SW 1271 (cell line): ENCODE measurements around the gene GNPNAT1.
"Not testable (repeated sequence)": the region's sequence is repeated elsewhere in the genome, so short reads cannot be mapped to it uniquely, and the experiment has no call there.

ENCODE experiments used
- DNase-seq, 2 experiments: peaks; one replicate each; lab custom pipeline; 2025; lab: John Stamatoyannopoulos, UW

GNPNAT1 gene

GRCh38 chr14:52790011-52790755, 1.2 kb downstream of the GNPNAT1 start:
- peak in 1 of 2 experiments; percentile 39 for DNase-seq

DNA sequence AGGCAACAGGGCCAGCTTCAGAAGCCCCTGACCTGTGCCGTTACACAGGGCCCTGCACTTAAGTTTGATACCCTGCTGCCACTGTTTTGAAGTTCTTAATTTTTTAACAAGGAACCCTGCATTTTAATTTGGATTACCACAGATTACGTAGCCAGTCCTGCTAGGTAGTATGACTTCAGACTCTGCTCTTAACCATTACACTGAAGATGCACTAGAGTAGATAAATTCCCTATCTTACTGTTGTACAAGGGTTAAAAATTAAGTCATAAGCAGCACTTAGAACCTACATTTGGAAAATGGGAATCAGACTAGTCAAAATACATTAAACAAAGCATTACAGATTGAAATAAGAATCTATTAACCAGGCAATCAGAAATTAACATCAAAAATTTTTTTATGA, 2.3 kb downstream of the GNPNAT1 start:
- DNase-seq: no peak

DNA sequence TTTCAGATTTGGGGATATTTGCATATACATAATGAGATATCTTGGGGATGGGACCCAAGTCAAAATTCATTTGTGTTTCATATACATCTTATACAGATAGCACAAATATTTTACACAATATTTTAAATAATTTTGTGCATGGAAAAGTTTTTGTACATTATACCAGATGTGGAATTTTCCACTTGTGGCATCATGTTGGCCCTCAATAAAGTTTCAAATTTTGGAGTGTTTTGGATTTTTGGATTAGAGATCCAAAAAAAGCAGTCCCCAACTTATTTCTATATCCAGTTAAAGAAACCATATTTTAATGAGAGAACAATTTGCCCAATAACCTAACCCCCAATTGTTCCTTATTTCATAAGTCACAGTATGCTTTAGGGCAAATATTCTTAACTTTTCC, 4.5 kb downstream of the GNPNAT1 start:
- DNase-seq: no peak

- DNase-seq: no peak
Measured at GRCh38 chr14:52783206-52783605, 8.2 kb downstream of the GNPNAT1 start.

DNA sequence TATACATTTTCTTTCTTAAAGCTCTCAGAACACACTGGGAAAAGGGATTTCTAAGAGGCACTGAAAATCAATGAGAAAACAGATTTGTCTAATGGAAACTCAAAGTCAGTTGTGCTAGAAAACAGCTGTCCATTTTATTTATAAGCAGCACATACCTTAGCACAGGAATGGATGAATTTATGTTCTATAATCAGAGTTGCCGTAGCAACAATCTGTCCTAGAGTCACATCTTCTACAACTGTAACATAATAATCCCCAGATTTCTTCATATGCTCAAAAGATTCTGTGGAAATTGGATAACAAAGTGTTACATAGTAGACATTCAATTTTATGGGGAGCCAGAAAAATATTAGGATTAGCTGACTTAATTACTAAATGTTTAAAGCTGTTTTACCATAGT, 9.8 kb downstream of the GNPNAT1 start:
- DNase-seq: no peak

DNA sequence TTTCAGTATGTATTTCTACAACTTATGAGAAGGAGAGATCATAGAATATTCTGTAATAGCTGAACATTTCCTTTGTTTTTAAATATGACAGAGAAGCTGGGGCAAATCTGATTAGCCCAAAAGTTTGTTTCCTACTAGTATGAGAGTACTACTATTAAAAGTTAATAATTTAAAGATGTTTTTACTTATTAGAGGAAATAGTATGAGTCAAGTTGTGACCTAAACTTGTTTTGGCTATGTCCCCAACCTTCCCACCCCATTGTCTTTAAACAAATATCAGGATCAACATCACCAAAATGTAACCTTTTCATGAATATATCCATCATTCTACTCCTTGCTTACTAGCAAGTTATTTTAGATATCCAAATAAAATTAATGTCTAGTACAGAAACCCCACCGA, 10.5 kb downstream of the GNPNAT1 start:
- no peak for DNase-seq

GRCh38 chr14:52778702-52779101, 12.7 kb downstream of the GNPNAT1 start:
- no peak for DNase-seq

- no peak for DNase-seq
Measured at GRCh38 chr14:52776816-52777215, 14.6 kb downstream of the GNPNAT1 start.

DNA sequence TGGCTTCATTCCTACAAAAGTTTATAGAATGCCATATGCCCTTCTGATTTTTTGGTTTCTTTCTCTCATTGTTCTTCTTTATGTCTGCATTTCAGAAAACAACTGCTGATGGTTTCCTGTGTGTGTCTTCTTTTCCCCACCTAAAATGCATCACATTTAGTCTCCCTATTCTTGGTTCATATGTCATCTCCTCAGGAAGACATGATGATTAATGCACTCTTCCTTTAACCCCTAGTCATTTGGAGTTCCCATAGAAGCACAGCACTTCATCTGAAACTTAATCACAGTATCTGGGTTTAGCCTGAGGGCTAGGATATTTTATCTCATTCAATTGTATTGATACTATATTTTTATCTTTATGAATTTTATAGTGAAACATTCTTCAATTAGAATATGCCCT, 21.5 kb downstream of the GNPNAT1 start:
- DNase-seq: no peak

- DNase-seq: no peak
Measured at GRCh38 chr14:52767058-52767833, 24.2 kb downstream of the GNPNAT1 start.

- not testable (repeated sequence) for DNase-seq
Measured at GRCh38 chr14:52762923-52763322, 28.5 kb downstream of the GNPNAT1 start.

DNA sequence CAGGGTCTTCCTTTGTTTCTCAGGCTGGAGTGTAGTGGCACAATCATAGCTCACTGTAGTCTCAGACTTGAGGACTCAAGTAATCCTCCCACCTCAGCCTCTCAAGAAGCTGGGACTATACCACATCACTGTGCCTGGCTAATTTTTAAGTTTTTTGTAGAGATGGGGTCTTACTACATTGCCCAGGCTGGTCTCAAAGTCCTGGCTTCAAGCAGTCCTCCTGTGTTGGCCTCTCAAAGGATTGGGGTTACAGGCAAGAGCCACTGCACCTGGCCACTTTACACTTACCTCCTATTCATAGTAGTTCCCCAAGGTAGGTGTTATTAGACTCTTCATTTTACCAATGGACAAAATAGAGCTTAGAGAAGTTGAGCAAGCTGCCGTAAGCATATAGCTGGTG, 32.3 kb downstream of the GNPNAT1 start:
- no peak for DNase-seq

GRCh38 chr14:52755607-52756316, 35.6 kb downstream of the GNPNAT1 start:
- no peak for DNase-seq

GRCh38 chr14:52748647-52749292, 42.6 kb downstream of the GNPNAT1 start:
- no peak for DNase-seq

DNA sequence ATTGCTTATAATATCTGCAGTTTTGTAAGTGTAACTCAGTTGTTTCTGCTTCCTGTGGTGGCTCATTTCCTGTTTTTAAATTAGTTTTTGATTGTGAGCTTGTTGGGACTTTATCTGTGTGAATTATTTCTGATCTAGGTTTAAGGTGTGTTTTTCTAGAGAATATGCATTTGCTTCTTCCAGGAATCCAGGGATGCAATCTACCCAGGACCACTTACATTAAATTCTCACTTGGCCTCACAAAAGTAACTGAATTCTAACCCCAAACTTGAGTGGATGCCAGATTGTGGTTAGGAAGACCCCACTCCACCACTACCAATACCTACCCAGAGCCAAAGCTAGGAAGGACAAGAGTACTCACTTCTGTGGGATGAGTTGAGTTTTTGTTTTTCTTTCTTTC, 49.5 kb downstream of the GNPNAT1 start:
- DNase-seq: no peak

GRCh38 chr14:52740751-52741150, 50.7 kb downstream of the GNPNAT1 start:
- no peak for DNase-seq

- DNase-seq: no peak
Measured at GRCh38 chr14:52738409-52738808, 53.0 kb downstream of the GNPNAT1 start.

- DNase-seq: no peak
Measured at GRCh38 chr14:52735921-52736489, 55.4 kb downstream of the GNPNAT1 start.

- DNase-seq: no peak
Measured at GRCh38 chr14:52733824-52734223, 57.6 kb downstream of the GNPNAT1 start.

GRCh38 chr14:52730709-52731111, 60.7 kb downstream of the GNPNAT1 start:
- no peak for DNase-seq

DNA sequence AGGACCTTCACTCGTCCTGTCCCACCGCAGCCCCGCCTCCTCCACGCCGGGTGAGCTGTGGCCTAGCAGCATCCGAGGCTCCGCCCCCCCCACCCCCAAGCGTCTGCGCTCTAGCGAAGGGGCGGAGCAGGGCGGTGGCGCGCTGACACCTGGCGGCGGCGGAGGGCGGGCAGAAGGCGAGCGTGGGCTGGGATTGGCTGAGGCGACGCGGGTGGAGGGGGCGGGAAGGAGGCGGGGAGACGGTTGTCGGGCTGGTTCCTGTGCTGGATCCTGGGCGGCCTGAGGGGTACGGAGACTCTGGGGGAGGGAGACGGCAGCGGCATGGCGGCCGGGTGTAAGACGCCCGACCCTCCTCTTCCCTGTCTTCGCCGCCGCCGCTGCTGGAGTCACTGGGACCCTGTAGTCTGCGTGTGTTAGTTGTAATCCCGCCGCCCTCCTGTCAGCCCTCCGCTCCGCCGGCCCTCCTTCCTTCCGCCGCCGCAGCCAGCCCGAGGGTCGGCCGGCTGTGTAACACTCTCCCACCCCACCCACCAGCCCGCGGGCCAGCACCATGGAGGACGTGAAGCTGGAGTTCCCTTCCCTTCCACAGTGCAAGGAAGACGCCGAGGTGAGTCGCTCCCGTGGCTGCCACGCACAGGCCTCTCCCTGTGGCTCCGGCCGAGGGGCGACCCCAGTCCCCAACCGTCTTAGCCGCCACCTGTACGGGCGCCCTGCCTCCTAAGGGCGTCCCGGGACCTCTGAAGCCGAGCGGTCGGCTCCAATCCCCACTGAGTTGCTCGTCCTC, 61.3 kb downstream of the GNPNAT1 start, which contains the start of gene STYX:
Gene STYX, plus strand, starts transcription at position 242 of the 784 bp plus-strand sequence. Its CDS starts 309 bp downstream, at position 551.
- peak; percentile 94 to 97 for DNase-seq
